Astrocyte of the spinal cord (primary cell): ENCODE measurements around the gene KCTD1.

Source experiments
- DNase-seq: peaks from one replicate; pipeline ENCODE4 v3.0.0; 2011; ENCODE audit warnings: low read depth, low spot score
- H3K4me3 ChIP-seq: 2 replicates; pipeline ENCODE4 v1.5.1; 2011; ENCODE audit warnings: low read depth, mild to moderate bottlenecking, low read length, moderate library complexity
- CTCF ChIP-seq: IDR thresholded peaks from 2 replicates; pipeline ENCODE4 v1.5.1; 2012; ENCODE audit warnings: low read depth, mild to moderate bottlenecking, low read length, inconsistent platforms
- in situ Hi-C: cut with HindIII; loops from 2 replicates; pipeline ENCODE4 v1.10.0; 2017; ENCODE audit warnings: low sequenced_read_pairs

KCTD1 gene

GRCh38 chr18:26550998-26551694, 2.8 kb upstream of the KCTD1 start:
- TF ChIP-seq CTCF, result no peak
- in situ Hi-C loops, result no loop called here
- H3K4me3 ChIP-seq, result no peak overlapping the region
- DNase-seq, result peak; percentile 31

DNA sequence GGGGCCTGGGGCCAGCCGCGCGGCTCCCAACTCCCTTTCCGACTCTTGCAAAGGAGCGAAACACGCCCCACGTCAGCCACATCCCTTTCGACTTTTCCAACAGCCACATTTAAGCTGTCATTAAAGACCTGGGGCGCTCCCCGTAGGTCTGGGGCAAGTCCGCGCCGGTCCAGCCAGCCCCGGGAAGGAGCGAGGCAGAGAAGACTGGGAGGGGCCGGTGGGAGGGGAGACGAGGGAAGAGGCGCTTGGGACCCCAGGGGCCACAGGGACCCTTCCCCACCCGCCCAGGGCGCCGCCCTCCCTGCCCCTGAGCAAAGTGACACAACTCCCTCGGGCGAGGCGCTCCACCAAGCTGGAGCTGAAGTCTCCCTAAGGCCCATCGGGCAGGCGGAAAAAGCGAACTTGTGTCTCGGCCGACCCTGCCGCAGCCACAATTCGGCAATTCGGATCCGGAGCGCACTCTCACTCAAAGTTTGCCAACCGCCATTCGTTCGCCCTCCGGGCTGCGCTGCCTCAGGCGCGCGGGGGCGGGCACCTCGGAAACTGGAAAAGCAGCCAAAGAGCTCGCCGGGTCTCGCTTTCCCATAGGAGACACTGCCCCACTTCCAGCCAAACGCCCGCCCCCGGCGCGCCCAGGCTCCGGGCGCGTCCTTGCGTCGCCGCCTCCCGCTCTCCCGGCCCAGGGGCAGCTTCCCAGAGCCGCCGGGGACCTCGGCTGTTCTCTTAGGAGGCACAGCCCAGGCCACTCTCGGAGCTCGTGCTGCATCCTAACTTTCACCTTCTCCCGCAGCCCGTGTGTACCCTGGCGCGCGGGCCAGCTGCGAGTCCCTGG, 1.1 kb upstream of the KCTD1 start:
- in situ Hi-C loops, result no loop called here
- DNase-seq, result peak; percentile 71
- no peak for TF ChIP-seq CTCF
- H3K4me3 ChIP-seq, result peak overlapping the region; percentile 68

DNA sequence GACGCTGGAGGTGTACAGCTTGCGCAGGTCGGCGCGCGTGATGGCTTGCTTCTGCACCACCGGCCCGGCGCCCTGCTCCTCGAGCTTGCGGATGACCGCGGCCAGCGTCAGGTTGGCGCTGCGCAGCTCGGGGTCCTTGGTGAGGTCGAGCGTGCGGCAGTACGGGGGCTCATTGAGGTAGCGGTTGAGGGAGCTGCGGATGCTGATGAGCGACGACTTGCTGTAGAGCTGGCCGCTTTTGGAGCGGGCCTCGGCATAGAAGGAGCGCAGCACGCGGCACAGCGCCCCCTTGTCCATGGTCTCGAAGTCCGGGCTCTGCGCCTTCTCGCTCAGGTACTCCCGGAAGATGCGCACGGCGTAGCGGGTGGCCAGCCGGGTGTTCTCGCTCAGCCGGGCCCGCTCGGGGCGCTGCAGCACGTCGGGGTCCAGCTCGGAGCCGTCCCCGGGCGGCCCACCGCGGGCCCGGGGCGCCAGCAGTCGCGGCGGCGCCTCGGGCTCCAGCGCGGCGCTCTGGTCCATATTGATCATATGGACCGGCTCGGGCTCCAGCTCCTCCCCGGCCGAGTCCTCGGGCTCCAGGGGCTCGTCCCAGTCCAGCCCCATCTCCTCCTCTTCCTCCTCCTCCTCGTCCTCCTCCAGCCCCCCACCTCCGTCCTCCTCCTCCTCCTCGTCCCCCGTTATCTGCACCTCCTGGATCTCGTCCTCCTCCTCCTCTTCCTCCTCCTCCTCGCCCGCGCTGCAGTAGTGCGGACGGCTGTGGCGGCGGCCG, 523 bp downstream of the KCTD1 start:
- DNase-seq, result peak; percentile 87
- H3K4me3 ChIP-seq, result peak overlapping the region; percentile 68
- in situ Hi-C loops, result no loop called here
- peak; percentile 64 for TF ChIP-seq CTCF

- in situ Hi-C loops, result no loop called here
- no peak for TF ChIP-seq CTCF
- H3K4me3 ChIP-seq, result peak overlapping the region; percentile 68
- no peak for DNase-seq
Observed at GRCh38 chr18:26546875-26547645, 1.3 kb downstream of the KCTD1 start.

DNA sequence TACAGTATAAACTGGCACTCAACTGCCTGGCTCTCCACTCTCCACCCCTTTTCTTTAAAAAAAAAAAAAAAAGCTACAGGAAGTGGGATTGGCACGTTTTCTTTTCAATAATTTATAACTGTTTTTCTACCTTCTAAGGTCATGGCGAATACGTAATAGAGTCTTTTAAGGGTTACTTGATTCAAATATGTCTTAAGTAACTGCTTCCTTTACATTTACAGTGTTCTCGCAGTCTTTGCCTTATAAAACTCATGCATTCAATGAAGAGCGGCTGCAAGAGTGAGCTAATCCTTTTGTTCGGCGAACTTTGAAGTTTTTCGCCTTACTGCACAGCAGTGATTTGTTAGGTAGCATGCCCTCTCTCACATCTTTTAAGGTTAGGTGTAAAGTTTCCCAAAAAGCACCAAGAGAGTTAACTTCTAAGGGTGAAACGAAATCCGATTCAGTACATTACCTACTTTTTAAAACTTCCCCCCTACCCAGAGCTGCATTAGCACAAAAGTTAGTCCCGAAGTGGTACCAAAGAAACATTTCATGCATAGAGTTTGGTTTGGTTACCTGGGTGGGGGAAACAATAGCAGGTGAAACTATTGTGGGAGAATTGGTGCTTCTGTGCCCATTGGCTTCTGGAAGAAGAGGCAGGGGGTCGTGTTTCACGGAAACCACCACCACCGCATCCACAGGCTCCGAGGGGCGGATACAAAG, 2.0 kb downstream of the KCTD1 start:
- H3K4me3 ChIP-seq, result peak overlapping the region; percentile 68

More for the DNA sequence above, 2.0 kb downstream of the KCTD1 start:
- in situ Hi-C loops, result no loop called here
- DNase-seq, result peak; percentile 64
- no peak for TF ChIP-seq CTCF
